HCT116 (cell line): ENCODE measurements around the gene COG5. TPM values are rescaled to one million over a fixed set of nuclear protein-coding genes. Genes with fewer than 3 reads are reported as not detected.

ENCODE experiments used
- ATAC-seq: fragments of 200-7000 bp; cut with Tn5 transposase; 2 replicates; pipeline ENCODE4 v1.9.1; 2020; ENCODE audit warnings: mild to moderate bottlenecking, moderate library complexity
- BruUV-seq: library from RNA; stranded (reverse); fragments of 400-500 nt; replicated peaks from 2 replicates; lab custom pipeline; 2021; lab: Mats Ljungman, UMichigan
- CTCF ChIA-PET: fragments of 300-600 bp; sonication (Branson Sonifier 250); formaldehyde crosslinking; loops from one replicate; lab custom pipeline; 2021; ENCODE audit warnings: antibody characterized with exemption; lab: Charles Lee
- POLR2A ChIA-PET: fragments of 300-600, 350-600 bp; sonication (Branson Sonifier 250); formaldehyde crosslinking; loops from one replicate; lab custom pipeline; 2021; ENCODE audit warnings: antibody characterized with exemption; lab: Charles Lee
- RAD21 ChIA-PET, 2 experiments: fragments of 300-600 bp; sonication (Branson Sonifier 250); formaldehyde crosslinking; loops; one replicate each; lab custom pipeline; 2023; ENCODE audit warnings: low total read pairs in 2 of 2; ENCODE audit not compliant: uncharacterized antibody in 2 of 2, unreplicated experiment in 2 of 2, low non-redundant PET in 1 of 2; lab: Charles Lee
- DNase-seq: peaks from one replicate; pipeline ENCODE4 v3.0.0-alpha.2; 2010; ENCODE audit warnings: low read depth, low spot score
- H2AFZ ChIP-seq: fragments of 200-600 bp; shearing (Covaris generic), sonication (generic); 2 replicates; pipeline ENCODE4 v1.6.1; 2017; ENCODE audit warnings: low read depth, mixed run types, mixed read lengths, antibody characterized with exemption, low read length; ENCODE audit not compliant: poor library complexity, severe bottlenecking
- H3K27ac ChIP-seq: 2 replicates; pipeline ENCODE4 v1.5.1; 2012; ENCODE audit warnings: low read depth, low read length
- H3K27me3 ChIP-seq: fragments of 200-600 bp; sonication (generic); 2 replicates; pipeline ENCODE4 v1.6.1; 2016; ENCODE audit warnings: mixed run types, low read length, mixed read lengths; ENCODE audit not compliant: insufficient read depth
- H3K36me3 ChIP-seq, 2 experiments: fragments of 200-500 bp in 1 of 2; fragments of 200-600 bp in 1 of 2; sonication (Bioruptor generic) in 1 of 2; sonication (generic) in 1 of 2; 2 replicates each; pipeline versions ENCODE4 v1.5.1 to v1.6.1; 2014 to 2016; ENCODE audit warnings: low read length in 2 of 2, inconsistent platforms in 1 of 2, mixed read lengths in 1 of 2, mixed run types in 1 of 2; ENCODE audit not compliant: insufficient read depth in 2 of 2, control insufficient read depth in 1 of 2
- H3K4me1 ChIP-seq, 2 experiments: fragments of 200-600 bp in 1 of 2; sonication (generic) in 1 of 2; 2 replicates each; pipeline versions ENCODE4 v1.5.1 to v1.6.1; 2012 to 2017; ENCODE audit warnings: low read length in 2 of 2, inconsistent platforms in 1 of 2, mild to moderate bottlenecking in 1 of 2, mixed read lengths in 1 of 2, mixed run types in 1 of 2, moderate library complexity in 1 of 2; ENCODE audit not compliant: insufficient read depth in 2 of 2, control insufficient read depth in 1 of 2
- H3K4me2 ChIP-seq: fragments of 200-600 bp; sonication (generic); 2 replicates; pipeline ENCODE4 v1.6.1; 2017; ENCODE audit warnings: mixed run types, low read length, mixed read lengths
- H3K4me3 ChIP-seq, 2 experiments: fragments of 200-600 bp in 1 of 2; sonication (generic) in 1 of 2; replicated peaks in 1 of 2; 2 replicates each; pipeline ENCODE4 v1.5.1; 2011 to 2016; ENCODE audit warnings: low read length in 2 of 2, control low read depth in 1 of 2, low read depth in 1 of 2, mild to moderate bottlenecking in 1 of 2, mixed read lengths in 1 of 2, mixed run types in 1 of 2
- H3K79me2 ChIP-seq: fragments of 200-600 bp; sonication (generic); 2 replicates; pipeline ENCODE4 v1.6.1; 2017; ENCODE audit warnings: mild to moderate bottlenecking, mixed run types, low read length, moderate library complexity, mixed read lengths; ENCODE audit not compliant: insufficient read depth
- H3K9ac ChIP-seq: fragments of 200-600 bp; sonication (generic); 2 replicates; pipeline ENCODE4 v1.6.1; 2016; ENCODE audit warnings: low read length, mixed read lengths
- H3K9me2 ChIP-seq: fragments of 200-600 bp; sonication (generic), shearing (Covaris generic); 2 replicates; pipeline ENCODE4 v1.6.1; 2017; ENCODE audit warnings: mixed run types, mild to moderate bottlenecking, moderate library complexity; ENCODE audit not compliant: insufficient read depth
- H3K9me3 ChIP-seq, 2 experiments: fragments of 200-500 bp in 1 of 2; fragments of 200-600 bp in 1 of 2; sonication (Bioruptor generic) in 1 of 2; sonication (generic) in 1 of 2; 2 replicates each; pipeline ENCODE4 v1.6.1; 2014 to 2017; ENCODE audit warnings: low read length in 2 of 2, mixed read lengths in 2 of 2, inconsistent platforms in 1 of 2, low read depth in 1 of 2, mild to moderate bottlenecking in 1 of 2, mixed run types in 1 of 2, moderate library complexity in 1 of 2; ENCODE audit not compliant: control insufficient read depth in 1 of 2, insufficient read depth in 1 of 2
- H4K20me1 ChIP-seq: fragments of 200-600 bp; sonication (generic), shearing (Covaris generic); 2 replicates; pipeline ENCODE4 v1.6.1; 2017; ENCODE audit warnings: mixed run types, mild to moderate bottlenecking, moderate library complexity; ENCODE audit not compliant: insufficient read depth
- CBX3 ChIP-seq: IDR thresholded peaks from 2 replicates; pipeline ENCODE4 v1.6.1; 2012; ENCODE audit warnings: low read depth
- CEBPB ChIP-seq: IDR thresholded peaks from 2 replicates; pipeline ENCODE4 v1.6.1; 2012; ENCODE audit warnings: low read depth
- ELF1 ChIP-seq: IDR thresholded peaks from 2 replicates; pipeline ENCODE4 v1.6.1; 2012; ENCODE audit warnings: low read depth, borderline replicate concordance
- FOSL1 ChIP-seq: IDR thresholded peaks from 2 replicates; pipeline ENCODE4 v1.6.1; 2012; ENCODE audit warnings: low read depth
- JUND ChIP-seq: IDR thresholded peaks from 2 replicates; pipeline ENCODE4 v1.6.1; 2012
- POLR2A ChIP-seq: IDR thresholded peaks from 2 replicates; pipeline ENCODE4 v1.7.0; 2011; ENCODE audit warnings: borderline replicate concordance; ENCODE audit not compliant: insufficient read depth, insufficient read length; ENCODE audit errors: extremely low read depth
- SP1 ChIP-seq: IDR thresholded peaks from 2 replicates; pipeline ENCODE4 v1.6.1; 2012; ENCODE audit warnings: low read depth
- SRF ChIP-seq: IDR thresholded peaks from 2 replicates; pipeline ENCODE4 v1.6.1; 2012; ENCODE audit warnings: low read depth
- TCF7L2 ChIP-seq: IDR thresholded peaks from 2 replicates; pipeline ENCODE4 v1.7.0; 2011; ENCODE audit warnings: borderline replicate concordance, inconsistent platforms; ENCODE audit not compliant: insufficient read depth, insufficient read length; ENCODE audit errors: extremely low read depth
- YY1 ChIP-seq: IDR thresholded peaks from 2 replicates; pipeline ENCODE4 v1.6.1; 2011; ENCODE audit warnings: low read length, low read depth, moderate library complexity, mild to moderate bottlenecking; ENCODE audit not compliant: insufficient replicate concordance; ENCODE audit errors: extremely low read depth
- ZBTB33 ChIP-seq: IDR thresholded peaks from 2 replicates; pipeline ENCODE4 v1.6.1; 2011; ENCODE audit warnings: mild to moderate bottlenecking, low read length, moderate library complexity; ENCODE audit not compliant: insufficient replicate concordance; ENCODE audit errors: extremely low read depth
- ZNF274 ChIP-seq: fragments of 200-500 bp; sonication (Bioruptor generic); IDR thresholded peaks from 2 replicates; pipeline ENCODE4 v1.6.1; 2014; ENCODE audit warnings: mild to moderate bottlenecking, low read depth, low read length, inconsistent platforms
- intact Hi-C: fragments of 100-400 bp; cut with micrococcal nuclease; formaldehyde crosslinking; loops from 2 replicates; pipeline ENCODE4 v1.10.0; 2022
- total RNA-seq: library from RNA; stranded (reverse); gene quantifications from one replicate; pipeline ENCODE4 v1.2.1, GENCODE V29; 2021; ENCODE audit not compliant: unreplicated experiment
- TF ChIP-seq, protein P1 (sequence below): IDR thresholded peaks from 2 replicates; pipeline ENCODE4 v1.6.1; 2012
- TF ChIP-seq, protein P2 (sequence below): IDR thresholded peaks from 2 replicates; pipeline ENCODE4 v1.6.1; 2012

COG5 gene
- total RNA-seq, 1 experiment from 2014 or later = 30.7 TPM

- no peak for ATAC-seq
- H2AFZ ChIP-seq = no peak overlapping the region
- DNase-seq = no peak
- ChIA-PET RAD21 (no interaction called here), POLR2A (no interaction called here), CTCF (no interaction called here)
- H3K4me1 ChIP-seq = no peaks in the 10 kb centered on the region
- no peak overlapping the region for H3K9ac ChIP-seq
- H3K4me2 ChIP-seq = no peak overlapping the region
- no peaks in the 10 kb centered on the region for H3K36me3 ChIP-seq
- no peaks in the 10 kb centered on the region for H3K79me2 ChIP-seq
- H3K4me3 ChIP-seq = no peak overlapping the region
- no TSS peak for BruUV-seq
- H3K27ac ChIP-seq = no peak overlapping the region
- TF ChIP-seq SRF (no peak), CEBPB (no peak), FOSL1 (no peak), POLR2A (no peak), TCF7L2 (no peak), ZBTB33 (no peak)
- TF ChIP-seq, protein P1, sequence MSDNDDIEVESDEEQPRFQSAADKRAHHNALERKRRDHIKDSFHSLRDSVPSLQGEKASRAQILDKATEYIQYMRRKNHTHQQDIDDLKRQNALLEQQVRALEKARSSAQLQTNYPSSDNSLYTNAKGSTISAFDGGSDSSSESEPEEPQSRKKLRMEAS = no peak
- TF ChIP-seq, protein P2, sequence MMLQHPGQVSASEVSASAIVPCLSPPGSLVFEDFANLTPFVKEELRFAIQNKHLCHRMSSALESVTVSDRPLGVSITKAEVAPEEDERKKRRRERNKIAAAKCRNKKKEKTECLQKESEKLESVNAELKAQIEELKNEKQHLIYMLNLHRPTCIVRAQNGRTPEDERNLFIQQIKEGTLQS = no peak
- intact Hi-C loops = no loop called here
- H4K20me1 ChIP-seq = no peaks in the 10 kb centered on the region
- no peaks in the 10 kb centered on the region for H3K9me2 ChIP-seq
- no peaks in the 10 kb centered on the region for H3K9me3 ChIP-seq
- H3K27me3 ChIP-seq = no peaks in the 10 kb centered on the region
These were observed 131.5 kb downstream of the COG5 start for GRCh38 chr7:107432261-107432660.

DNA sequence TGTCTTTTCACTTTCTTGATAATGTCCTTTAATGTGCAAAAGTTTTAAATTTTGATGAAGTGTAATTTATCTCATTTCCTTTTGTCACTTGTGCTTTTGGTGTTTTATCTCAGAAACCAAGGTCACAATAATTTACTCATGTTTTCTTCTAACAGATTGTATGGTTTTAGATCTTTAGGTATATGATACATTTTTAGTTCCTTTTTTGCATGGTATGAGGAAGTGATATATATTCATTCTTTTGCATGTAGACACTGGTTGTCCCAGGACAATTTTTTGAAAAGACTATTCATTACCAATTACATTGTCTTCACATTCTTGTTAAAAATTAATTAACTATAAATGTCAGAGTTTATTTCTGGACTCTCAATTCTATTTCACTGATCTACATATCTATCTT is 133.7 kb downstream of the COG5 start:
- BruUV-seq = no TSS peak
- DNase-seq (no peak), ATAC-seq (no peak)
- no peak for TF ChIP-seq ELF1
- TF ChIP-seq TCF7L2 = no peak
- TF ChIP-seq, protein P1 = no peak
- TF ChIP-seq SP1 = no peak
- no peak for TF ChIP-seq JUND
- TF ChIP-seq CBX3 = no peak
- no peak for TF ChIP-seq FOSL1
- TF ChIP-seq YY1 = no peak
- no peak for TF ChIP-seq ZNF274
- no peak overlapping the region for H3K4me2 ChIP-seq
- no peaks in the 10 kb centered on the region for H3K4me1 ChIP-seq
- no peaks in the 10 kb centered on the region for H3K9me2 ChIP-seq
- ChIA-PET RAD21 (no interaction called here), POLR2A (no interaction called here), CTCF (no interaction called here)
- no peaks in the 10 kb centered on the region for H3K27me3 ChIP-seq
- H3K36me3 ChIP-seq = no peaks in the 10 kb centered on the region
- H3K27ac ChIP-seq = no peak overlapping the region
- no peaks in the 10 kb centered on the region for H3K79me2 ChIP-seq
- H3K4me3 ChIP-seq = no peak overlapping the region
- intact Hi-C loops = no loop called here
- H4K20me1 ChIP-seq = no peaks in the 10 kb centered on the region
- no peaks in the 10 kb centered on the region for H3K9me3 ChIP-seq
- H2AFZ ChIP-seq = no peak overlapping the region
- no peak overlapping the region for H3K9ac ChIP-seq
